ENCODE data around the gene THRA.

Gene THRA

GRCh38 chr17:40062329-40063186 lies at the start of gene THRA:
TSS of gene THRA (plus strand) at chr17:40062965. CDS start at chr17:40074489, 11,524 bp downstream.
- DNase-seq = peak; percentile 79

- DNase-seq = no peak
Observed at GRCh38 chr17:40014375-40014980, 48.3 kb upstream of the THRA start.

- no peak for DNase-seq
Observed at GRCh38 chr17:40015005-40015997, 47.5 kb upstream of the THRA start, which contains the start of gene CSF3. TSS of gene CSF3 (plus strand) at chr17:40015440. CDS start at chr17:40015475, 35 bp downstream.

GRCh38 chr17:40015998-40016985 lies 46.5 kb upstream of the THRA start:
- no peak for DNase-seq

GRCh38 chr17:40017422-40018080 lies 45.2 kb upstream of the THRA start:
- DNase-seq = no peak

- DNase-seq = no peak
Observed at GRCh38 chr17:40018211-40019121, 44.3 kb upstream of the THRA start.

GRCh38 chr17:40019140-40019991 lies 43.4 kb upstream of the THRA start:
- no peak for DNase-seq

GRCh38 chr17:40020146-40020545 lies 42.6 kb upstream of the THRA start:
- no peak for DNase-seq

GRCh38 chr17:40021451-40021971 lies 41.3 kb upstream of the THRA start:
- no peak for DNase-seq

GRCh38 chr17:40022497-40022896 lies 40.3 kb upstream of the THRA start:
- DNase-seq = no peak

- DNase-seq = no peak
Observed at GRCh38 chr17:40022961-40023541, 39.7 kb upstream of the THRA start.

- no peak for DNase-seq
Observed at GRCh38 chr17:40023590-40024292, 39.0 kb upstream of the THRA start.

GRCh38 chr17:40024901-40025300 lies 37.9 kb upstream of the THRA start:
- no peak for DNase-seq

- DNase-seq = no peak
Observed at GRCh38 chr17:40025559-40025958, 37.2 kb upstream of the THRA start.

- peak; percentile 46 for DNase-seq
Observed at GRCh38 chr17:40025991-40026815, 36.6 kb upstream of the THRA start.

- DNase-seq = peak; percentile 83
Observed at GRCh38 chr17:40026816-40027613, 35.8 kb upstream of the THRA start.

Measured in stimulated activated CD4-positive, alpha-beta T cell treated with anti-CD3 and anti-CD28 coated beads, Interleukin-15, amount 100 ng/mL, for 24 hours (primary cell).